Caki2 (cell line): ENCODE measurements around the gene DRAM1. TPM values are rescaled to one million over a fixed set of nuclear protein-coding genes. Genes with fewer than 3 reads are reported as not detected.

Experiments
- DNase-seq: peaks from one replicate; pipeline ENCODE4 v3.0.0-alpha.2; 2015; ENCODE audit warnings: low read depth
- in situ Hi-C: cut with HindIII; loops from 2 replicates; pipeline ENCODE4 v1.10.0; 2016; ENCODE audit warnings: low sequenced_read_pairs, low pct_unique_long_range_greater_than_20kb, mixed read lengths
- total RNA-seq: library from RNA; depleted of rRNA; stranded (reverse); fragments of >200 nt; shearing (Covaris generic); gene quantifications from 2 replicates; pipeline ENCODE4 v1.2.3, GENCODE V29; 2014; ENCODE audit warnings: low replicate concordance; rRNA removed

Gene DRAM1, protein sequence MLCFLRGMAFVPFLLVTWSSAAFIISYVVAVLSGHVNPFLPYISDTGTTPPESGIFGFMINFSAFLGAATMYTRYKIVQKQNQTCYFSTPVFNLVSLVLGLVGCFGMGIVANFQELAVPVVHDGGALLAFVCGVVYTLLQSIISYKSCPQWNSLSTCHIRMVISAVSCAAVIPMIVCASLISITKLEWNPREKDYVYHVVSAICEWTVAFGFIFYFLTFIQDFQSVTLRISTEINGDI
- 54.1 and 62.0 TPM in 2 replicates for total RNA-seq

DNA sequence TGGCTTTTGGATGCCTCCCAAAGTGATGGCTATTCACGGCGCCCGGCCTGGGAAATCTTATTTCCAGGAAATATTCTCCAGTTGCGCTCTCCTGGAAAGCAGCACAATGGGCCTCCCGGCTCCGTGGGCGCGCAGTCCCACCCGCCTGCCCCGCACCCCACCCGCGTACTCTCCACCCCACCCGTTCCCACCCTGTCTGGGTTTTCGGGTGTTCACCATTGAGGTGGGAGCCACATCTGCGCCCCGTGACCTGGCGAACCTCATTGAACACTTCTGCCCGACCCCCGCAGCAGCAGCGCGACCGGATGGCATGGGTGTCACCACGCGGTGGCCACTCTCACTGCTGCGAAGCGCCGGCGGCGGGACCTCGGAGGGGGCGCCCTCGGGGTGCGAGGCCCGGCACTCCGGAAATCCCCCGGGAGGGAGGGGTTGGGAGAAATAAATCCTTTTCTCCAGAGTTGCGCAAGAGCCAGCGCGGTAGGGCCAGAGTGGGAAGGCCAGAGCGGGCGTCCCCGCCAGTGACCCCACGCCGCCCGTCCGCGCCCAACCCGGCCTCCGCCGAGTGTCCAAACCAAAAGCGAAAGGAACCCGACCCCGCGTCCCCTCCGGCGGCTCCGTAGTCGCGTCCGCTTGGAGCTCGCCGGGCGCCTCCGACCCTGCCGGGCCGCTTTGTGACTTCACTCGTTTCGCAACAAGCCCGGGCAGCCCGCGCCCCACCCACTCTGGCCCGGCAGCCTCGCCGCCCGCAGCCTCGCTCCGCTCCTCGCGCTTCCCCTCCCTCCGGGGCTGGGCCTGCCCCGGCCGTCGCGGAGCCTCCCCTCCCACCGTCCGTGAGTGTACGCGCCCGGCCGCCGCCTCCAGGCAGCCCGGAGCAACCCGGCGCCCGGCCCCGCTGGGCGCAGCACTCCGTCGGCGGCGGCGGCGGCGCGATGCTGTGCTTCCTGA, at the start of gene DRAM1:
DRAM1 (plus strand) TSS at position 720 of the 945 bp plus-strand sequence; CDS start at position 930, 210 bp downstream.
- in situ Hi-C loops, result no loop called here
- DNase-seq, result peak; percentile 89

DNA sequence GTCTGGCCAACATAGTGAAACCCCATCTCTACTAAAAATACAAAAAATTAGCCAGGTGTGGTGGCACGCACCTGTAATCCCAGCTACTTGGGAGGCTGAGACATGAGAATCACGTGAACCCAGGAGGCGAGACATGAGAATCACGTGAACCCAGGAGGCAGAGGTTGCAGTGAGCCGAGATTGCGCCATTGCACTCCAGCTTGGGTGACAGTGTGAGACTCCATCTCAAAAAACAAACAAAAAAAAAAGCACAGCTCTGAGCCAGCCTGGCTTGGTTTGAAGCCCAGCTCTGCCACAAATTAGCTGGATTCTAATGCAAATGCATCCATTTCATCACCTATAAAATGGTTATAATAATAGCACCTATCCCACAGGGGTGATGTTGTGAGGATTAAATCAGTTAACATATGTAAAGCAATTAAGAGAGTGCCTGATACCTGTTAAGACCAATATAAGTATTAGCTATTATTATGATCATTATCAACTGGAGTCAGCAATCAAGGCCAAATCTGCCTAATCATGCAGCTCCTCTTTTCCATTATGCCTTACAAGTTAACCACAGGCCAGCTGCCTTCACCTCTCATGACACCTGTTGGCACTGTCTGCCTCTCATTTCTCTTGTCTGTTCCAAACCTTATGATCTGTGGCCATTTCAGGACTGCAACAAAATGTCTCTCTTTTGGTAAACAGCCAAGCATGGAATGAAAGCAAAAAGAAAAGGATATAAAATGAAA, 48.8 kb upstream of the DRAM1 start:
- in situ Hi-C loops, result no loop called here
- no peak for DNase-seq

- in situ Hi-C loops, result no loop called here
- DNase-seq, result peak; percentile 19
These were observed 47.6 kb upstream of the DRAM1 start for GRCh38 chr12:101829639-101830366.

GRCh38 chr12:101830367-101831325, 46.7 kb upstream of the DRAM1 start, which contains the start of gene GNPTAB:
TSS of gene GNPTAB (minus strand) at chr12:101830959. CDS start at chr12:101830675, 284 bp downstream.
- in situ Hi-C loops, result no loop called here
- DNase-seq, result peak; percentile 83

DNA sequence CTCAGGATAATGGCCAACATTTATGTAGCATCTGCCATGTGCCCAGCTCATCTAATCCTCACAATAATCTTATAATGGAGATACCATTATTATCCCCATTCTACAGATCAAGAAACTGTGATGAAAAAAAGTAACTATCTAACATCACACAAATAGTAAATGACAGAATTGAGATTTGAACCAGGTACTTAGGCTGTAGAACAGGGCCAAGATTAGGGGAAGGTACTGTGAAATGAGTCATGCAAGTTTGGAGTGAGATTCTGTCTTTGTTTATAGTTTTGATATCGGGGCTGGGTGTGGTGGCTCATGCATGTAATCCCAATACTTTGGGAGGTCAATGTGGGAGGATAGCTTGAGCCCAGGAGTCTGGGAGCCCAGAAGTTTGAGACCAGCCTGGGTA, 45.4 kb upstream of the DRAM1 start:
- DNase-seq, result no peak
- in situ Hi-C loops, result no loop called here

DNA sequence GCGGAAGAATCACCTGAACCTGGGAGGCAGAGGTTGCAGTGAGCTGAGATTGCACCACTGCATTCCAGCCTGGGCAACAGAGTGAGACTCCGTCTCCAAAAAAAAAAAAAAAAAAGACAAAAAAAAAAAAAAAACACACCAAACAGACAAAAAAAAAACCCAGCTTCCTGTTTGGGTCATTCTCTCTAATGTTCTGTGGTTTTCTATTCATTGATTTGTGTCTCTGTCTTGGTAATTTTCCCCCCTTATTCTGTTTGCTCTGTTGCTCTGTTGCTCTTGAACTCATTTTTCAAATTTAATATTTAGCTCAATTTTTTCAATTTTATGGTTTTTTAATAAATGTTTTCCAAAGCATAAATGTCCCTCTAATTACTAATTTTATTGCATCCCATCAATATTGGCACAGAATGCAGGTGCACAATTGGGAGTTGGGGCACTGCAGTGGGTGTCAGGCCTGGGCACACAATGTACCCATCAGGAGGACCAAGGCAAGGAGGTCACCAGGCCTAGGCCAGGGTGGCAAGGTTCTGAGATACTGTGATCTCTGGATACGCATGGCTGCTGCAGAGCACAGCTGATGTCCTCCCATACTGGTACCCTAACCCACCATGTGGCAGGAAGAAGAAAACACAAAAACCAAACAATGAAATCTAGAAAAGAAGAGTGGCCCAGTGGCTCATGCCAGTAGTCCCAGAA, 38.6 kb upstream of the DRAM1 start:
- DNase-seq, result no peak
- in situ Hi-C loops, result no loop called here

GRCh38 chr12:101839324-101840283, 37.8 kb upstream of the DRAM1 start:
- in situ Hi-C loops, result no loop called here
- peak; percentile 35 for DNase-seq

- in situ Hi-C loops, result no loop called here
- no peak for DNase-seq
These were observed 36.3 kb upstream of the DRAM1 start for GRCh38 chr12:101841069-101841468.

- in situ Hi-C loops, result no loop called here
- DNase-seq, result no peak
These were observed 32.2 kb upstream of the DRAM1 start for GRCh38 chr12:101845137-101845711.

DNA sequence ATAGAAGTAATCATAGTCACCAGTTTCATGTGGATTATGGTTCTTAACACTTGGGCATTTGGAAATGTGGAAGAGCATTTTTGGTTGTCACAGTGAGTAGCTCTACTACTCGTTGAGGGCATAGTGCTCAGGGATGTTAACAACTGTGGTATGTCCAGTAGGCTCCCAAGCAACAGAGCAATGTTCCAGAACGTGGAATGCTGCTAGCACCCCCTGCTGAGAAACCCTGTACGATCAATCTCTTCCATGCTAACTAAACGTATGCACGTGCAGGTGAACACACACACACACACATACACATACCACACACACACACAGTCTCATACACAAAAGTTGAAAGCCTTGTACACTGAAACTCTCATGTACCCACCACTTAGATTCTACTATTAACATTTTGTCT, 30.1 kb upstream of the DRAM1 start:
- no peak for DNase-seq
- in situ Hi-C loops, result no loop called here

DNA sequence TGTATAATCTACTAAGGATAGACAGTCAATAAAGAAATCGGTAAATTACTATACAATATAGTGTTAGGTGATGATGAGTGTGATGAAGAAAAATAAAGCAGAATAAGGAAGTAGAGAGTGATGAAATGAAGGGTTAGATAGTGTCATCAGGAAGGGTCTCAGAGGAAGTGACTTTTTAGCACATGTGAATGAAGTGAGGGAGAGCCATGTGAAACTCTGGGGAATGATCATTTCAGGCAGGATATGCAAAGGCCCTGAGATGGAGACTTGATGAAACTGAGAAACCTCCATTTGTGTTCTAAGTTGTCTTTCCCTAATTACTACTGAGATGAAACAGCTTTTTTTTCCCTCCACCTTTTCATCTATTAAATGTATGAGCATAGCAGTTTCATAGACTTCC, 27.2 kb upstream of the DRAM1 start:
- in situ Hi-C loops, result no loop called here
- DNase-seq, result no peak

DNA sequence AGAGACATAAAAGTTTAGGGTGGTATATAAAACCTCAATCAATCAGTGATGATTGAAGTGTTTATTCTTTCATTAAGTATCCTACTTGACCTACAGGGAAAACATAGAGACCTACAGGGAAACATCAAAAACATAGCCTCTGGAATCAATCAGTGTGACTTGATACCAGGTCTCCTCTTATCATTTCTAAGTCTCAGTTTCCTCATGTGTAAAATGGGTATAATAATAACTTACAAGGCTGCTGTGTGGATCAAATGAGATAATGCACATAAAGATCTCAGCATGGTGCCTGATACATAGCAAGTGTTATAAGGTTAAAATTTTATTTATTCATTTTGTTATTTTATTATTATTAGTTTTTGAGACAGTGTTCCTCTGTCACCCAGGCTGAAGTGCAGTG, 24.4 kb upstream of the DRAM1 start:
- in situ Hi-C loops, result no loop called here

DNA sequence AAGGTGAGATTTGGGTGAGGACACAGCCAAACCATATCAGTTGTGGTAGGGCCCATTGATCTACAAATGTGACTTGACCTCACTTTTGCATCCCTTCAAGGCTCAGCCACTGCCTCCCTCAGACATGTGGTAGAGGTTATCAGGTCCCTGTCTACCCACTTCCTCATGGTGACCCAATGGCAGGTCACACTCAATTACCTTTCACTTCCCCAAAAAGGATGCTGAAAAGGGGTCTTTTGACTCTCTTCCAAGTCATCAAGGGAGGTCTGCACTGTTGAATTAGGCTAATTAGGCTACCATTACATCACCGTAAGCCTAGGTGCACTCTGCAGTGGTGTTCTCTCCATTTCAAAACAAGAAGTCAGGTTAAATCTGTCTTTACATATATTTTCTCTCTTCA, 22.6 kb upstream of the DRAM1 start:
- in situ Hi-C loops, result no loop called here

More for the DNA sequence above, 24.4 kb upstream of the DRAM1 start:
- DNase-seq, result no peak

DNA sequence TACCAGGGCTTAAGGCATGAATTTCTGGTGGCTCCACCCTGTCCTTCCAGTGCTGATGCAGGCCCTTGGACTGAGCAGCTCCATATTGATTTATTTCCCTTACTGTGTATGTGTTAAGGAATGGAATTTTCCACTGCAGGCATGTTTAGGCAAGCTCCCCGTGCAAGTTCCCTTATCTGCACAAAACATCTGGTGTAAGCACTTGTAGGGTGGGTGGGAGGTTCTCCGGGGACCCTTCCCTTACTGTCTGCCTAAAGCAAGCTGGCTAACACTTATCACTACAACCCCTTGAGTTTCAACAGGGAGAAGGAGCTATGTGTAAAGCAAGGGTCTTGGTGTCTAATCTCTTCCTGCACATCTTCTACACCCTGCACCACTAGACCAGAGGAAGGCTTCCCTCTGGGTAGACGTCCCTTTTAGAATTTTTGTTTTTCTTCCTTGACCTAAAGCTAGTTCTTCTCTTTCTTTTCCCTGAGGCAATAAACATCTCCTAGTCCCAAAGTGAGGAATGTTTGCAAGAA, 22.0 kb upstream of the DRAM1 start:
- DNase-seq, result no peak
- in situ Hi-C loops, result no loop called here

More for the DNA sequence above, 22.6 kb upstream of the DRAM1 start:
- no peak for DNase-seq

DNA sequence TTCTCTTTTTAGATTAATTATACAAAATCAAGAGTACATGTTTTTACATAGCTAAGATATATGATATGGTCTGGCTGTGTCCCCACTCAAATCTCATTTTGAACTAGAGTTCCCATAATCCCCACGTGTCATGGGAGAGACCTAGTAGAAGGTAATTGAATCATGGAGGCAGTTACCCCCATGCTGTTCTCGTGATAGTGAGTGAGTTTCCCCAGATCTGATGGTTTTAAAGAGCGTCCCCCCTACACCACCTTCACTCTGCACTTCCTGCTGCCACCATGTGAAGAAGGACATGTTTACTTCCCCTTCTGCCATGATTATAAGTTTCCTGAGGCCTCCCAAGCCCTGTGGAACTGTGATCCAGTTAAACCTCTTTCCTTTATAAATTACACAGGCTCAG, 21.4 kb upstream of the DRAM1 start:
- DNase-seq, result no peak
- in situ Hi-C loops, result no loop called here
